HG03135 (cell line): ENCODE data around the gene CDH4.

Experiments used
- ATAC-seq: cut with Tn5 transposase; IDR thresholded peaks from one replicate; pipeline ENCODE4 v1.9.1; 2021; ENCODE audit warnings: mild to moderate bottlenecking, moderate library complexity; ENCODE audit not compliant: unreplicated experiment

CDH4 gene

GRCh38 chr20:61480158-61480825, 228.2 kb downstream of the CDH4 start:
- no peak for ATAC-seq

GRCh38 chr20:61482056-61482887, 230.2 kb downstream of the CDH4 start:
- no peak for ATAC-seq

GRCh38 chr20:61482901-61483300, 230.8 kb downstream of the CDH4 start:
- ATAC-seq, result no peak

- no peak for ATAC-seq
Measured at GRCh38 chr20:61483336-61484067, 231.4 kb downstream of the CDH4 start.

GRCh38 chr20:61486198-61486597, 234.1 kb downstream of the CDH4 start:
- ATAC-seq, result no peak

- no peak for ATAC-seq
Measured at GRCh38 chr20:61487346-61487996, 235.4 kb downstream of the CDH4 start.

GRCh38 chr20:61487997-61488371, 235.9 kb downstream of the CDH4 start:
- ATAC-seq, result no peak

- no peak for ATAC-seq
Measured at GRCh38 chr20:61490721-61491120, 238.7 kb downstream of the CDH4 start.

- ATAC-seq, result no peak
Measured at GRCh38 chr20:61492065-61492464, 240.0 kb downstream of the CDH4 start.

- ATAC-seq, result no peak
Measured at GRCh38 chr20:61493798-61494305, 241.8 kb downstream of the CDH4 start.

- no peak for ATAC-seq
Measured at GRCh38 chr20:61494763-61495575, 242.9 kb downstream of the CDH4 start.

- ATAC-seq, result no peak
Measured at GRCh38 chr20:61497029-61497627, 245.1 kb downstream of the CDH4 start.

GRCh38 chr20:61499859-61500554, 247.9 kb downstream of the CDH4 start:
- ATAC-seq, result no peak

- no peak for ATAC-seq
Measured at GRCh38 chr20:61500791-61501321, 248.8 kb downstream of the CDH4 start.

GRCh38 chr20:61502433-61502832, 250.4 kb downstream of the CDH4 start:
- no peak for ATAC-seq

GRCh38 chr20:61503106-61503505, 251.0 kb downstream of the CDH4 start:
- no peak for ATAC-seq

GRCh38 chr20:61505508-61505907, 253.4 kb downstream of the CDH4 start:
- no peak for ATAC-seq

- no peak for ATAC-seq
Measured at GRCh38 chr20:61507778-61508177, 255.7 kb downstream of the CDH4 start.
